PC-3 (cell line): ENCODE measurements around the gene FFAR1. TPM values are rescaled to one million over a fixed set of nuclear protein-coding genes. Genes with fewer than 3 reads are reported as not detected.

Experiments used
- ATAC-seq: fragments of 200-7000 bp; cut with Tn5 transposase; 2 replicates; pipeline ENCODE4 v1.9.1; 2020; ENCODE audit warnings: mild to moderate bottlenecking, moderate library complexity
- BruUV-seq: library from RNA; stranded (reverse); fragments of 400-500 nt; replicated peaks from 2 replicates; lab custom pipeline; 2021; lab: Mats Ljungman, UMichigan
- CTCF ChIA-PET: fragments of 300-600 bp; sonication (Branson Sonifier 250); formaldehyde crosslinking; loops from one replicate; lab custom pipeline; 2022; ENCODE audit warnings: antibody characterized with exemption; lab: Charles Lee
- POLR2A ChIA-PET: fragments of 300-600 bp; sonication (Branson Sonifier 250); formaldehyde crosslinking; loops from one replicate; lab custom pipeline; 2022; ENCODE audit warnings: antibody characterized with exemption; ENCODE audit not compliant: unreplicated experiment; lab: Charles Lee
- DNase-seq: peaks from one replicate; pipeline ENCODE4 v3.0.0-alpha.2; 2015
- H2AFZ ChIP-seq: fragments of 300-600 bp; sonication (generic); 2 replicates; pipeline ENCODE4 v1.6.0; 2016; ENCODE audit warnings: antibody characterized with exemption, low read length
- H3F3A ChIP-seq: fragments of 300-600 bp; sonication (generic); one replicate; pipeline ENCODE4 v1.6.0; 2017; ENCODE audit warnings: antibody characterized with exemption, low read length, control low read depth, mild to moderate bottlenecking; ENCODE audit not compliant: unreplicated experiment
- H3K27ac ChIP-seq: fragments of 300-600 bp; sonication (generic); 2 replicates; pipeline ENCODE4 v1.5.1; 2016; ENCODE audit warnings: mild to moderate bottlenecking, low read length
- H3K27me3 ChIP-seq: fragments of 300-600 bp; sonication (generic); 2 replicates; pipeline ENCODE4 v1.6.1; 2016; ENCODE audit warnings: low read length, mixed read lengths
- H3K36me3 ChIP-seq: fragments of 300-600 bp; sonication (generic); 2 replicates; pipeline ENCODE4 v1.6.1; 2016; ENCODE audit warnings: low read depth, mixed run types, low read length, mixed read lengths
- H3K4me1 ChIP-seq: fragments of 300-600 bp; sonication (generic); 2 replicates; pipeline ENCODE4 v1.5.1; 2016; ENCODE audit warnings: low read length; ENCODE audit not compliant: insufficient read depth
- H3K4me2 ChIP-seq: fragments of 300-600 bp; sonication (generic); 2 replicates; pipeline ENCODE4 v1.6.0; 2016; ENCODE audit warnings: low read length
- H3K4me3 ChIP-seq: fragments of 300-600 bp; sonication (generic); 2 replicates; pipeline ENCODE4 v1.5.1; 2016; ENCODE audit warnings: mild to moderate bottlenecking, low read length, mixed read lengths
- H3K79me2 ChIP-seq: fragments of 300-600 bp; sonication (generic); 2 replicates; pipeline ENCODE4 v1.6.1; 2017; ENCODE audit warnings: low read length, mixed read lengths
- H3K9ac ChIP-seq: fragments of 300-600 bp; sonication (generic); 2 replicates; pipeline ENCODE4 v1.6.0; 2016; ENCODE audit warnings: mild to moderate bottlenecking, low read length
- H3K9me2 ChIP-seq: fragments of 300-600 bp; sonication (generic); replicated peaks from 2 replicates; pipeline ENCODE4 v1.6.1; 2016; ENCODE audit warnings: mixed run types, low read length, mixed read lengths
- H3K9me3 ChIP-seq: fragments of 300-600 bp; sonication (generic); 2 replicates; pipeline ENCODE4 v1.6.1; 2016; ENCODE audit warnings: low read length, mixed read lengths
- H4K20me1 ChIP-seq: fragments of 300-600 bp; sonication (generic); 2 replicates; pipeline ENCODE4 v1.6.1; 2016; ENCODE audit warnings: low read length, mixed read lengths
- CTCF ChIP-seq: fragments of 300-600 bp; sonication (generic); conservative IDR thresholded peaks from 2 replicates; pipeline ENCODE4 v1.5.1; 2017; ENCODE audit warnings: antibody characterized with exemption, low read depth, mild to moderate bottlenecking, low read length
- EZH2 ChIP-seq: fragments of 300-600 bp; sonication (generic); IDR thresholded peaks from one replicate; pipeline ENCODE4 v1.6.1; 2017; ENCODE audit warnings: antibody characterized with exemption, mild to moderate bottlenecking, low read length; ENCODE audit not compliant: unreplicated experiment
- EZH2phosphoT487 ChIP-seq: fragments of 300-600 bp; sonication (generic); IDR thresholded peaks from 2 replicates; pipeline ENCODE4 v1.6.1; 2018; ENCODE audit warnings: mild to moderate bottlenecking, antibody characterized with exemption, low read length, borderline replicate concordance
- intact Hi-C: fragments of 100-400 bp; cut with micrococcal nuclease; formaldehyde crosslinking; loops from 2 replicates; pipeline ENCODE4 v1.9.0; 2023
- total RNA-seq: library from RNA; depleted of rRNA; stranded (reverse); fragments of >200 nt; gene quantifications from 2 replicates; pipeline ENCODE4 v1.2.3, GENCODE V29; 2014

Gene FFAR1
- total RNA-seq, 1 experiment from 2014 or later = not detected

- intact Hi-C loops = no loop called here
- H3K9me2 ChIP-seq = no peaks in the 10 kb centered on the region
- no peak overlapping the region for H3K9ac ChIP-seq
- no peaks in the 10 kb centered on the region for H4K20me1 ChIP-seq
- no peak overlapping the region for H3K4me2 ChIP-seq
- POLR2A ChIA-PET = no interaction called here
- no peaks in the 10 kb centered on the region for H3K4me1 ChIP-seq
- no peaks in the 10 kb centered on the region for H3K79me2 ChIP-seq
- no peaks in the 10 kb centered on the region for H3F3A ChIP-seq
- ATAC-seq = no peak
- H3K36me3 ChIP-seq = no peaks in the 10 kb centered on the region
- no peak for DNase-seq
- H2AFZ ChIP-seq = no peak overlapping the region
- no TSS peak for BruUV-seq
- TF ChIP-seq EZH2phosphoT487 (no peak), CTCF (no peak), EZH2 (no peak)
- no peak overlapping the region for H3K27ac ChIP-seq
- H3K9me3 ChIP-seq = no peaks in the 10 kb centered on the region
- H3K27me3 ChIP-seq = 0 out of 2 replicates have a peak, but pooled peaks cover 6% of the 10 kb centered on the region
- CTCF ChIA-PET = no interaction called here
- no peak overlapping the region for H3K4me3 ChIP-seq
Measured at GRCh38 chr19:35360880-35361420, 13.2 kb downstream of the FFAR1 start.

- H3K27ac ChIP-seq = no peak overlapping the region
- H3K4me2 ChIP-seq = no peak overlapping the region
- no peak overlapping the region for H3K9ac ChIP-seq
- no peaks in the 10 kb centered on the region for H3K9me2 ChIP-seq
- no peak for TF ChIP-seq CTCF
- TF ChIP-seq EZH2 = no peak
- TF ChIP-seq EZH2phosphoT487 = no peak
- intact Hi-C loops = no loop called here
- H3K9me3 ChIP-seq = no peaks in the 10 kb centered on the region
- no peak overlapping the region for H3K4me3 ChIP-seq
- DNase-seq (no peak), ATAC-seq (no peak)
- H3F3A ChIP-seq = no peaks in the 10 kb centered on the region
- BruUV-seq = no TSS peak
- H3K4me1 ChIP-seq = no peaks in the 10 kb centered on the region
- H2AFZ ChIP-seq = no peak overlapping the region
- H3K36me3 ChIP-seq = no peaks in the 10 kb centered on the region
- ChIA-PET POLR2A (no interaction called here), CTCF (no interaction called here)
- 0 out of 2 replicates have a peak, but pooled peaks cover 3% of the 10 kb centered on the region for H3K27me3 ChIP-seq
- H4K20me1 ChIP-seq = no peaks in the 10 kb centered on the region
- H3K79me2 ChIP-seq = no peaks in the 10 kb centered on the region
Measured at GRCh38 chr19:35362261-35363000, 14.7 kb downstream of the FFAR1 start.

- BruUV-seq = no TSS peak
- Histone ChIP-seq H3F3A (no peaks in the 10 kb centered on the region), H3K9me3 (no peaks in the 10 kb centered on the region), H3K27ac (no peak overlapping the region), H3K9me2 (no peaks in the 10 kb centered on the region), H3K27me3 (no peaks in the 10 kb centered on the region), H3K79me2 (no peaks in the 10 kb centered on the region), H3K36me3 (no peaks in the 10 kb centered on the region), H4K20me1 (no peaks in the 10 kb centered on the region), H3K9ac (no peak overlapping the region), H3K4me3 (no peak overlapping the region), H3K4me1 (no peaks in the 10 kb centered on the region), H3K4me2 (no peak overlapping the region), H2AFZ (no peak overlapping the region)
- intact Hi-C loops = no loop called here
- ATAC-seq (no peak), DNase-seq (no peak)
- POLR2A ChIA-PET = no interaction called here
- CTCF ChIA-PET = no interaction called here
- no peak for TF ChIP-seq EZH2phosphoT487
- TF ChIP-seq EZH2 = no peak
- TF ChIP-seq CTCF = no peak
Measured at GRCh38 chr19:35363001-35363590, 15.4 kb downstream of the FFAR1 start.
